NCI-H69 (cell line): Measurements from ENCODE around the gene RAB1B.
"Not testable (repeated sequence)": the region's sequence is repeated elsewhere in the genome, so short reads cannot be mapped to it uniquely, and the experiment has no call there.

Experiments used
- DNase-seq: peaks from one replicate; lab custom pipeline; 2025; lab: John Stamatoyannopoulos, UW

RAB1B gene

DNA sequence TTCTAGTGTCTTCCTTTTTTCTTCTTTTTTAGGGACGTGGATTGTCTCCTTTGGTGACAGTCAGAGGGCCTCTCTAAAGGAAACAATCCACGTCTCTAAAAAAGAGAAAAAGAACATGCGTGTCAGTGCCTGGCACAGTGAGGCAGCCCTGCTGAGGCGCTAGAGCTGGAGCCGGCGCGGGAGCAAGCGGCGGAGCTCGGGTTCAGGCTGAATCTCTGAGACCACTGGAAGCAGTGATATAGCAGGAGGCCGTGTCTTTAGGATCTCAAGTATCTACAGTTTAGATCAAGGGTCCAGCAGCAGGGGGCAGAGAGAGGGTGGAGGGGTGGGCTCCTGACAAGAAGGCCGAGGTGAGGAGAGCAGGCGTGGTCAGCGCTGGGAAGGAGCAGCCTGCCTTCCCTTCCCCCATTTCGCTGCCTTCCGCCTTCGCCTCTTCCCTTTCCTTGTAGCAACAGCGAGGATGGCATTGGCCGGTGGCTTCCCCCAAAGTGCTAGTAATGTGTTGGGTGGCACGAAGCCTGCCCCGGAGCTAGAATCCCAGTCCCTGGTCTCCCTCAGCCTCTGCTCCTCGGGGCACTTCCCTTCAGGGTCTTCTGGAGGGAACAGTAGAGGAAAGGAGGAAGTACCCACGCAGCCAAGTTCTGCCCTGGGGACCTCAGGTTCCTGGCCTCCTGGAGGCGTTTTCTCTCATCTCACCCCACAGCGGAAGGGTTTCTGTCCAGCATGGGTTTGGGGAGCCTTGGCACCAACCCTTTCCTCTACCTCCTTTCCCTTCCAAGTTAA is 28.2 kb upstream of the RAB1B start:
- no peak for DNase-seq

DNA sequence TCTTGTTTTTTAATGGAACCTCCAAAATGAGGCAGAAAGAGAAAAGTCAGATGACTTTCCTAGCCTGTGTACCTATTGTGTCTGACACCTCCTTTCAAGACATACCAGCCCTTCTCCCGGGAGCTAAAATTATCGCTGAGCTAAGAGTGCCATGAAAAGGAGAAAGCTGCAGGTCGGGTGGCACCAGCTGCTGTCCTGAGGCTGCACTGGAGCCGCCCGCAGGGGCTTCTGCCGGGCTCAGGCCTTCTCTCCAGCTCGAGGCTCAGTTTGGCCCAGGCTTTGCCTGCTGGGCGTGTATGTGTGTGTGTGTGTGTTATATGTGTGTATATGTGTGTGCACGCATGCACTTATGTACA is 27.7 kb upstream of the RAB1B start:
- no peak for DNase-seq

DNA sequence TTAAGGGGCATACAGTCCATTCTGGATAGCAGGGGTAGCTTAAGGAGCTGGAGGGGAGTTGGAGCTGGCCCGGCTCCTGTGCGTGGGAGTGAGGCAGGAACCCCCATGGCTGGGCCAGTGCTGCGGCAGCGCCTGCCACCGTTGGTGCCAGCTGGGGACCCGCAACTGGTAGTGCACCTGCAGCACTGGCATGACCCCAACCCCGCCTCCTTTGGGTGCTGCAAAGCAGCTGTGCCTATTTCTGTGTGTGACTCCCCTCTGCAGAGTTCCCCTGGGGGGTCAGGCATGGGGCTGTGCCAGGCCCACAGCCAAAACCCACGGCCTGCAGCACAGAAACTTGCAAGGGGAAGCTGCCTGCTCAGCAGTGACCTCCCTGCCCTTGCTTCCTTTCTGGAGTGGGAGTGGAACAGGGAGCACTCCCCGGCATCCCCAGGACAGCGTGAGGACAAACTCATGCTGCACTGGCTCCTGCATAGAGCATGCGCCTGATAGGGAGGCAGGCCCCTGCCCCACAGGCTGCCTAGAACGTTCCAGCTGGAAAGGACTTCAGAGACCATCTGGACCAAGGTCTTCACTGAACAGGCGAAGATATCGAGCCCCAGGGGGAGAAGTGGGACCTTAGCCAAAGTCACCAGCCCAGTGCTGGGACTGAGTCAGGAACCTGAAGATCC is 26.2 kb upstream of the RAB1B start:
- DNase-seq, result no peak

DNA sequence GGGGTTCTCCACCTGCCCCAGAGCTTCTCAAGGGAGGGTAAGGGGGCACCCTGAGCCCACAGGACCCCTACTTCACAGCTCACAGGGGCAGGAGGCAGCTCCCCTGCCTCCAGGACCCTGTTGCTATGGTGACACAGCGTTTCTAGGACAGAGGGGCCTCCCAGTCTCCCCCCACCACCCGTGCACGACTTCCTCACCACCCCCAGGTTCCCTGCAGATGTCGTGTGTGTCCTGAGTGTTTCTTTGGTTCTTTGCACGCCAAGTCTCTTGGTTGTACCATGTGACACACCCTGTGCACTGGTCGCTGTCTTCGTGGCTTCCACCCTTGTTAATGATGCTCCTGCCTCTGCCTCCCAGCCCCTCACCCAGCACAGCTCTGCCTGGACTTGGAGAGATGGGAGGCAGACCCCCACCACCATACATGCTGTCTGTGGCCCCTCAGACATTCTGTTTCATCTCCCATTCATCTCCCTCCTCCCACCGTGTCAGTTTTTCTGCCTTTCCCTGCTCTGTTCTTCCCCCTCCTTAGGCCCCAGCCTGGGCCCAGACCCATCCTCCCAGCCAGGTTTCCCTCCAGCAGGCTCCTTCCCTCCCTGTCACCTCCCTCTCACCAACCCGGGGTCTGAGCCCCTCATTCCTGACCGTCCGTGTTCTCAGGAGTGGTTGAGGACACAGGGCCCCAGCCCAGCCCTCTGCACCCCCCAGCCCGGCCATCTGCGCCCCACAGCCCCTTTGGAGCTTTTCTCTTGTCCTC is 24.5 kb upstream of the RAB1B start:
- no peak for DNase-seq

DNA sequence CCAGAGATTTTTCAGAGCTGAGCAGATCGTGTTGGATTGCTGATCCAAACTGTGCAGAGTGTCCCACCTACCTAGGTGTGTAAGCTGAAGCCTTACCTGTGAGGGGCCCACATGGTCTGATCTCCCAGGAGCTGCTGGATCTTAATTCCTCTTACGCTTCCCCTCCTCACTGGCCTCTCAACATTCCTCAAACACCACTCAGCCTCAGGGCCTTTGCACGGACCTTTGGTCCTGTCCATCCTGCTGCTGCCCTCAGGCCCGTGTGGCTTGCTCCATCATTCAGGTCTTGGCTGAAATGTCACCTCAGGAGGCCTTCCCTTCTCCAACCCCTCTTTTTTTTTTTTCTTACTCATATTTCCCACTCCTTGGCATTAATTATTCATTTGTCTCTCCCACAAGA is 21.1 kb upstream of the RAB1B start:
- DNase-seq, result no peak

DNA sequence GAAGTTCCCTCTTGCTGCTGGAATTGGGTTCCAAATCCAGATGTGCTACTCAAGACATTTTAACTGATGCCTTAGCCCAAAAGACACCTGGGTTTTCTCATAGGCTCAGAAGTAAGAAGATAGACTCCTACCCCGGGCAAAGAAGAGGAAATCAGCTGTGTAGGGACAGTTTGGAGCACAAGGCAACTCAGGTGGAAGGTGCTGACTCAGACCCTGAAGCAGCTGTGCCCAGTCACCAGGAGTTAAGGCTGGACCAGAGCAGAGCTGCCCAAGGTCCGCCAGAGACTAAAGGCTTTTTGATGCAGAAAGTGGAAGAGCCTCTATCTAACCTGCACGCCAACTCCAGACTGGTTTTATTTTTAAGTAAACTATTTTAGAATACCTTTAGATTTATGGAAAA is 20.6 kb upstream of the RAB1B start:
- no peak for DNase-seq

DNA sequence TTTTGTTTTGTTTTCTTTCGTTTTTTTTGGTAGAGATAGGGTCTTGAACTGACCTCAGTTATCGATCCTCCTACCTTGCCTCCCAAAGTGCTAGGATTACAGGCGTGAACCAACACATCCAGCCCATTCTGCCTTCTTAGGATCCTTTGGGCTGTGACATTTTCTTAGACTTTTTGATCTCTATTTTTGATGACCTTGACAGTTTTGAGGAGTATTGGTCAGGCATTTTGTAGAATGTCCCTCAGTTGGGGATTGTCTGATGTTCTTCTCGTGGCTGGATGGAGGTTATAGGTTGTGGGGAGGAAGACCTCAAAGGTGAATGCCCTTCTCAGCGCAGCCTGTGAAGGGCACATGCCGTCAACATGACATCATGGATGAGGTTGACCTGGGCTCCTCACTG is 19.5 kb upstream of the RAB1B start:
- DNase-seq, result no peak

DNA sequence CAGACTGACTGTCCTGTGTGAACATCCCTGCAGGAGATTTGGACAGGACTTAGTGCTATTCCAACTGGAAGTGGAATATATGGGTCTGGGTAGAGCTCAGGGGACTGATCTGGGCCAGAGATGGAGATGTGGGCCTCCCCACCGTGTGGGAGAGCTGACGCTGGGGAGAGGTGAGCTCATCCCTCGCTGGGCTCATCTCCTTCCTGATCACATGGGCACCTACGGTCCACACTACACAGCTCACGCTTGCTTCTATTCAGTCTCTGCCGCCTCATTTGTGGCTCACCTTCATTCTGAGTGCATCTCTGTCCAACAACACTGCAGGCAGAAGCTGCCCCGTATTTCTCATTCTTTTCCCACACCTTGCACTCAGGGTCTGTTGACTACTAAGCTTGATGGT is 16.6 kb upstream of the RAB1B start:
- DNase-seq, result no peak

DNA sequence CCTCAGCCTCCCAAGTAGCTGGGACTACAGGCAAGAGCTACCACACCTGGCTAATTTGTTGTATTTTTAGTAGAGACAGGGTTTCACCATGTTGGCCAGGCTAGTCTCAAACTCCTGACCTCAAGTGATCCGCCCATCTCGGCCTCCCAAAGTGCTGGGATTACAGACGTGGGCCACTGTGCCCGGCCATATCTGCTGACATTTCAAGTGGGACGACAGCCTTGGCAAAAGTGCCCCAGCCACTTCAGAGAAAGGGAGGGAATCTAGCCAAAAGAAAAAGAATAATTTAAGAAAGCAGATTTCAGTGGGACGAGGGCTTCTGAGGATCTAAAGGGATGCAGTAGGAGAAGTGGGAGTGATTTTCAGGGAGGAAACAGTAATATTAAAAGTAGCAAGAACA is 15.4 kb upstream of the RAB1B start:
- DNase-seq, result not testable (repeated sequence)

DNA sequence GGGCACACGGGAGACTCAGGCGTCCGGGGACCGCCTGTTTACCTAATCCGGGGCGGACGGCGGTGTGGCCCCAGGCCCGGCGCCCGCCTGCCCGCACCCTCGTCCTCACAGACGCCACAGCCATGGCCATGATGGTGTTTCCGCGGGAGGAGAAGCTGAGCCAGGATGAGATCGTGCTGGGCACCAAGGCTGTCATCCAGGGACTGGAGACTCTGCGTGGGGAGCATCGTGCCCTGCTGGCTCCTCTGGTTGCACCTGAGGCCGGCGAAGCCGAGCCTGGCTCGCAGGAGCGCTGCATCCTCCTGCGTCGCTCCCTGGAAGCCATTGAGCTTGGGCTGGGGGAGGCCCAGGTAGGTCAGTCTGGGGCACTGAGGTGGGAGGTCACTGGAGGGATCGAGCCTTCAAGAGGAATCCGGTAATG is 10.0 kb upstream of the RAB1B start:
- DNase-seq, result no peak

DNA sequence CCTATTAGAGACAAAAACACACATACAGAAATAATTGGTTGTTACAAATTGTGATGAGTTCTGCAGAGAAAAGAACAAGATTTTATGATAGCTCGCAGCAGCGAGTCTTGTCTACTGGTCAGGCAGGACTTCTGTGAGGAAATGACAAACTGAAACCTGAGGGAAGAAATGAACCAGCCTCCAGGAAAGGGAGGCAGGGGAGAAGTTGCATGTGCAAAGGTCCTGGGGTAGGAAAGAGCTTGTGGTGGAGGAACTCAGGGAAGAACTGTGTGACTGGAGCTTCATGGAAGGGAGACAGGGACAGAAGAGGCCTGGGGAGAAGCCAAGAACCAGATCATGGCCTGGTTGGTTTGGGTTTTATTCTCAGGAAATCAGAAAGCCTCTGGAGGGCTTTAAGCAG is 9.2 kb upstream of the RAB1B start:
- DNase-seq, result no peak

DNA sequence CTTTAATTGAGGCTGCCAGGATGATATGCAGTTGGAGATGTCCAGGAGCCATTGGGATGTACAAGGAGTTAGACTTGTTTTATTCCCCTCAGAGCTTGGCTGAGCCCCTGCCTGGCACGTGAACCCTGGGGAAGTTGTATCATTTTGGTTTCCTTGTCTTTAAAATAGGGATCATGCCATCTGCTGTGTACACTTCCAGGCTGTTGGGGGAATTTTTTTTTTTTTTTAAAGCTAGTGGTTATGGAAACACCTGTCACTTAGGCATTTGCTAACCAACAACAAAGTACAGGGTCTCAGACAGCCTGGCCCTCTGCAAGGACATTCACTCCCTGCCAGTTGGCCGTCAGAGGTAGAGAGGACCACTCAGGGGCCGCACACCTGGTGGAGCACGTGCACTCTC is 8.5 kb upstream of the RAB1B start:
- no peak for DNase-seq

DNA sequence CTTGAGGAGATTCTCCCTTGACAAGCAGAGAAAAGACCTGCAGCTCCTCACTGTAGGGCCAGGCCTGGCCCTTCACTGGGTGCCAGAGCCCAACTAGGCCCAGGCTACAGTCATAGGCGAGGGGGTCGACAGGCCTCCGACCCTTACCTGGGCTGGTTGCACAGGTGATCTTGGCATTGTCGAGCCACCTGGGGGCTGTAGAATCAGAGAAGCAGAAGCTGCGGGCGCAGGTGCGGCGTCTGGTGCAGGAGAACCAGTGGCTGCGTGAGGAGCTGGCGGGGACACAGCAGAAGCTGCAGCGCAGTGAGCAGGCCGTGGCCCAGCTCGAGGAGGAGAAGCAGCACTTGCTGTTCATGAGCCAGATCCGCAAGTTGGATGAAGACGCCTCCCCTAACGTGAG is 6.9 kb upstream of the RAB1B start:
- DNase-seq, result no peak

DNA sequence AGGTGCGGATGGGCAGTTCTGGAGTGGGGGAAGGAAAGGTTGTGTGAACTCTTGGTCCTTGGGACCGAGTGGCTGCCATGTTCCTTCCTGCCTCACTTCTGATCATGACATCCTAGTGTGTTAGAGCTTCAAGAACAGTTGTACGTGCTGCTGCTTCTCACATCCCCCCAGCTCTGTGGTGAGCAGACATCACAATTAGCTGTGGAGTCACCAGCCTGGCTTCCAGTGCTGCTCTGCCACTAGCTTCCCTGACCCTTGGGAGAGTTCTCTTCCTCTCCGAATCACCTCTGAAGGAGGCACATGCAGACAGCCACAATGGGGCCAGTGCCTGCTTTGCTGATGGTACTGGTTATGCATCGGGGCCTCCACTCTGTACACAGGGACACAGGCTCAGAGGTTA is 6.2 kb upstream of the RAB1B start:
- no peak for DNase-seq

DNA sequence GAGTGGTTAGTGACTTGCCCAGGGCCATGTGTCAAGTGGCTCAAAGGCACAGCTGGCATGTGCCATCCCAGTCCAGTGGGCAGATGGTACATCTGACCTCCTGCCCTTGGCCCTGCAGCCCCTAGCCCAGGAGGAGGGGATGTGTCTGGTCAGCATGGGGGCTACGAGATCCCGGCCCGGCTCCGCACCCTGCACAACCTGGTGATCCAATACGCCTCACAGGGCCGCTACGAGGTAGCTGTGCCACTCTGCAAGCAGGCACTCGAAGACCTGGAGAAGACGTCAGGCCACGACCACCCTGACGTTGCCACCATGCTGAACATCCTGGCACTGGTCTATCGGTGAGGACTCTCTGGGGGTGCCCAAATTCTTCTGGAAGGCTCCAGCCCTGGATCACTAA is 5.7 kb upstream of the RAB1B start:
- no peak for DNase-seq

DNA sequence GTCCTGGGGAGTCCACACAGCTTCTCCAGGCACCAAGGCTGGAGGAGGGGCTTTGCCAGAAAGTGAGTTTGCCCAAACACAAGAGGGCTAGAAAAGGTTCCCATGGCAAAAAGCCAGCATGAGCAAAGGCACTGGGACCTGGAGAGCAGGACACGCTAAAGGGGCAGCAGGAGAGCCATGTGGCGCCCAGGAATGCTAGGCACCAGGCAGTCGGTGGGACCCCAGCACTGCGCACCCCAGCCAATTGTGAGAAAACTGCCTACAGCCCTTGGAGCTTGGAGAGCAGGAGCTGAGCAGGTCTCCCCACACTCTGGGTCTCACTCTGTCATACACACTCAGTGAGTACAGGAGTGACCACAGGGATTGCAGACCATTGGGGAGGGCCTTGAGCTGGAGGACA is 5.2 kb upstream of the RAB1B start:
- DNase-seq, result no peak

DNA sequence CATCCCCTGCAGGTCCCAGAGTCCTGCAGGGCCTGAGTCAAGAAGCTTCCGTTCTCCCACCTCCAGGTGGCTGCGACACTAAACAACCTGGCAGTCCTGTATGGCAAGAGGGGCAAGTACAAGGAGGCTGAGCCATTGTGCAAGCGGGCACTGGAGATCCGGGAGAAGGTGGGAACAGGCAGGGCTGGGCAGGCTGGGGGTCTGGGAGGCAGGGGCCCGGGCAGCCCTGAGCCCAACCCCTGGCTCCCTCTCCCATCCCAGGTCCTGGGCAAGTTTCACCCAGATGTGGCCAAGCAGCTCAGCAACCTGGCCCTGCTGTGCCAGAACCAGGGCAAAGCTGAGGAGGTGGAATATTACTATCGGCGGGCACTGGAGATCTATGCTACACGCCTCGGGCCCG is 4.7 kb upstream of the RAB1B start:
- no peak for DNase-seq

DNA sequence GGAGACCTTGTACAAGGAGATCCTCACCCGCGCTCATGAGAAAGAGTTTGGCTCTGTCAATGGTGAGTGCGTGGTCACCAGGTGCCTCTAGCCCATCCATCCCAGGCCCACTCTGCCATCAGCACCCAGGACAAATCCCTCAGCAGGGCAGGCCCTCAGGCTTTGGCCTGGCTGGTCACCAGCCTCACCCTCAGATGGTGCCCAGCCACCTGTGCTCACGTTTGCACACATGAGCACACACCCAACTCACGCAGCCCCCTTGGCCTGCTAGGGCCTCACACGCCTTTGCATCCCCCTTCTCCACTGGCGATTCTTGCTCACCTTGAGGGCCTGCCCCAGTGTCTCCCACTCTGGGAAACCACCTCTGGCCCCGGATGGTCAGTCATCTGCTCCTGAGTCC is 4.1 kb upstream of the RAB1B start:
- no peak for DNase-seq

DNA sequence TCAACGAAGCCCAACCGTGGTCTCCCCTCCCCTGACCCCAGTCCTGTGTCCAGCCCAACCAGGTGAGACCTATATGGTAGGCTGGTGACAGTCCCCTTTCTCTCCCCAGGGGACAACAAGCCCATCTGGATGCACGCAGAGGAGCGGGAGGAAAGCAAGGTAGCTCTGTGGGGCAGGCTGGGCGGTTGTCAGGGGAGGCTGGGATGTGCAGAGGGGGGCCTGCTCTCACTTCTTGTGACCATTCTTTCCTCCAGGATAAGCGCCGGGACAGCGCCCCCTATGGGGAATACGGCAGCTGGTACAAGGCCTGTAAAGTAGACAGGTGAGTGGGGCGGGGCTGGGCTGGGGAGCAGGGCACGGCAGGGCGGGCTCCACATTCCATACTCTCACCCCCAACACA is 3.5 kb upstream of the RAB1B start:
- DNase-seq, result peak; percentile 47

DNA sequence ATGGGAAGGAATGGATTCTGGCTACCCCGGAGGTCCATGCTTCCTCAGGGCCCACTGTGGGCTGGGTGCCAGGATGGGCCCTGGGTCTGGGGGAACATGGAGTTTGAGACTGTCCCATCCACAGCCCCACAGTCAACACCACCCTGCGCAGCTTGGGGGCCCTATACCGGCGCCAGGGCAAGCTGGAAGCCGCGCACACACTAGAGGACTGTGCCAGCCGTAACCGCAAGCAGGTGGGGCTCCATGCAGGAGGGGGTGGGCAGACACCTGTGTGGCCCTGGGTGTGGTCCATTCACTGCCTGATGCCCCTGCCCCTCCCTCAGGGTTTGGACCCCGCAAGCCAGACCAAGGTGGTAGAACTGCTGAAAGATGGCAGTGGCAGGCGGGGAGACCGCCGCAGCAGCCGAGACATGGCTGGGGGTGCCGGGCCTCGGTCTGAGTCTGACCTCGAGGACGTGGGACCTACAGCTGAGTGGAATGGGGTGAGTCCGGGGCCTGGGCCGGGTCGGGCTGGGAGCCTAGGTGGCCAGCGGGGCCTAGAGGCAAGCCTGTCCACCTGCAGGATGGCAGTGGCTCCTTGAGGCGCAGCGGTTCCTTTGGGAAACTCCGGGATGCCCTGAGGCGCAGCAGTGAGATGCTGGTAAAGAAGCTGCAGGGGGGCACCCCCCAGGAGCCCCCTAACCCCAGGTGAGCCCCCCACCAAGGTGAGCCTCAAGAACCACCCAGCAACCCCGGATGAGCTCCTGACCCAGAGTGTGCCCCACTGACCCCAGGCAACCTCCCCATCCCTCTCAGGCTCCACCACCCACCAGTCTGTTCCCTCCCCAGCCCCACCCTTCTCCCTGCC is 2.7 kb upstream of the RAB1B start:
- DNase-seq, result no peak

DNA sequence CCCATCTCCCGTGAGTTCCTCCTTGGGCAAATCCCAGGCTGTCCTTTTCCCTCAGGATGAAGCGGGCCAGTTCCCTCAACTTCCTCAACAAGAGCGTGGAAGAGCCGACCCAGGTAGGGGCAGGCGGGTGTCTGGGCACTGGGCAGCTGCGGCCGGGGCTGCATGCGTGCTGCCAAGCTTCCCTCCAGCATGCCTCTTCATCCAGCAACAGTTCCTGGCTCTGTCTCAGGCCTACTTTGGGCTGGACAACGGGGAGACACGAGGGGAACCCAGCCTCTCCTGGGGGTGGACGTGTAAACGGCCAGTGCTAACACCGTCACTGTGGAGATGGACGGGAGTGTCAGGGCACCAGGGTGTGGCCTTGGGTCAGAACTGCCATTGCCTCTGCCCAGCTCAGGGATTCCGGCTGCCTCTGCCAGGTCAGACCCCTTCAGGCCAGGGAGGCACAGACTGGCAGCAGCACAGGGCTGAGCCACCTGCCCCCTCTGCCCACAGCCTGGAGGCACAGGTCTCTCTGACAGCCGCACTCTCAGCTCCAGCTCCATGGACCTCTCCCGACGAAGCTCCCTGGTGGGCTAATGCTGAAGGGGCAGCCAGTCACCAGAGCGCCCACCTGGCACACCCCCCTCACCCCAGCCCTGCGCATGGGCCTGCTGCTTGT is 1.9 kb upstream of the RAB1B start:
- DNase-seq, result no peak

DNA sequence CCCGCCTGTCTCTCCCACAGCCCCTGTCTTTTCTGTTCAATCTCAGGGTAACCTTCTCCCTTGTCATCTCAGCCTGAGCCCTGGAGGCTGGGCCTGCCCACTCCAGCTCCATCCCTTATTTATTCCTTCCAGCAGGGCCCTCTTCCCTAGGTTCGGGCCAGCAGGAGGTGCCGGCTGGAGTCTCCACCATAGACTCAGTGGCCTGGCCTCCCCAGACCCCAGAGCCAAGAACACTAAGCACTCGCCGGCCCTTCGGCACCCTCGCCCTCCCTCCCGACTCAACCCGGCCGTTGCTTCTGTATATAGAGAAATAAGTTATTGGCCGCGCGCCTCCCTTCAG is 1.4 kb upstream of the RAB1B start:
- DNase-seq, result no peak
